Upper lobe of left lung (tissue), 6 donors: ENCODE results near the gene HGF. TPM values are rescaled to one million over a fixed set of nuclear protein-coding genes. Genes with fewer than 3 reads are reported as not detected.

Experiments
- ATAC-seq, 2 donors: fragments of 200-7000 bp; cut with Tn5 transposase; one replicate each; pipeline ENCODE4 v1.9.1; 2022; ENCODE audit warnings: mild to moderate bottlenecking in 2 of 2, moderate library complexity in 2 of 2; ENCODE audit not compliant: low FRiP score in 2 of 2
- DNase-seq, 2 donors: peaks; one replicate each; pipeline ENCODE4 v3.0.0-alpha.2; 2019 to 2020
- H3K27ac ChIP-seq, 4 donors: fragments of 200-600 bp; sonication (generic); one replicate each; pipeline ENCODE4 v1.5.1; 2016 to 2019
- H3K27me3 ChIP-seq, 4 donors: fragments of 200-600 bp; sonication (generic); one replicate each; pipeline ENCODE4 v1.5.1; 2017 to 2019
- H3K36me3 ChIP-seq, 4 donors: fragments of 200-600 bp; sonication (generic); one replicate each; pipeline ENCODE4 v1.5.1; 2016 to 2019
- H3K4me1 ChIP-seq, 4 donors: fragments of 200-600 bp; sonication (generic); one replicate each; pipeline ENCODE4 v1.5.1; 2018 to 2019
- H3K4me3 ChIP-seq, 4 donors: fragments of 200-600 bp; sonication (generic); one replicate each; pipeline ENCODE4 v1.5.1; 2017 to 2019; ENCODE audit warnings: mild to moderate bottlenecking in 2 of 4, moderate library complexity in 1 of 4
- H3K9me3 ChIP-seq, 4 donors: fragments of 200-600 bp; sonication (generic); one replicate each; pipeline ENCODE4 v1.5.1; 2018 to 2019
- EP300 ChIP-seq, 4 donors: sonication (generic); formaldehyde crosslinking; IDR thresholded peaks; one replicate each; pipeline ENCODE4 v1.5.1; 2017; ENCODE audit warnings: antibody characterized with exemption in 4 of 4, control low read depth in 2 of 4
- POLR2A ChIP-seq, 4 donors: fragments of 450-650 bp; IDR thresholded peaks; one replicate each; pipeline ENCODE4 v1.5.1; 2016 to 2017; ENCODE audit warnings: antibody characterized with exemption in 4 of 4, mild to moderate bottlenecking in 2 of 4
- POLR2AphosphoS5 ChIP-seq, 2 donors: sonication (generic); formaldehyde crosslinking; IDR thresholded peaks; one replicate each; pipeline ENCODE4 v1.5.1; 2017; ENCODE audit warnings: antibody characterized with exemption in 2 of 2
- WGBS, 2 donors: methylation state at CpG; one replicate each; pipeline ENCODE4 v1.1.5; 2017 to 2018; 5-methylcytosine and 5-hydroxymethylcytosine counted together
- total RNA-seq, 6 donors: library from RNA; depleted of rRNA in 4 of 6; stranded (reverse); fragments of >200 nt in 4 of 6; gene quantifications; one replicate each; pipeline versions ENCODE4 v1.1.0 to v1.2.1, GENCODE V29; 2016 to 2021
- TF ChIP-seq, protein P1 (sequence below), 6 experiments: fragments of 450-650 bp in 4 of 6; fragments of 200-600 bp in 2 of 6; sonication (generic) in 2 of 6; IDR thresholded peaks; one replicate each; pipeline ENCODE4 v1.5.1; 2016 to 2019; ENCODE audit warnings: antibody characterized with exemption in 6 of 6
- donor health status: DM: no; HTN: no; CAD: no; lungs with moderate emphysema.
- donor health status: DM: no; HTN: yes; CAD: no; lungs with severe emphysema.

The HGF gene
- total RNA-seq, 6 donors from 2014 or later, result 8.2 to 23.1 (median 8.9) TPM

- 28 to 29% methylated on average over 9 of the region's 9 CpGs for WGBS, 2 donors
- Histone ChIP-seq H3K9me3 (no peaks in the 10 kb centered on the region), H3K27me3 (no peaks in the 10 kb centered on the region), H3K27ac (peak overlapping the region; percentile 56 to 80 (median 66)), H3K36me3 (no peaks in the 10 kb centered on the region), H3K4me3 (peak overlapping the region in 3 of 4 donors; percentile 30 to 50 (median 40)), H3K4me1 (peaks cover 0 to 4% (median 1%) of the 10 kb centered on the region in 4 donors)
- DNase-seq (no peak), ATAC-seq (peak in 1 of 2 donors; percentile 45)
- no peak for TF ChIP-seq EP300 (IDR thresholded peaks at IDR 0.05)
- TF ChIP-seq, protein P1, sequence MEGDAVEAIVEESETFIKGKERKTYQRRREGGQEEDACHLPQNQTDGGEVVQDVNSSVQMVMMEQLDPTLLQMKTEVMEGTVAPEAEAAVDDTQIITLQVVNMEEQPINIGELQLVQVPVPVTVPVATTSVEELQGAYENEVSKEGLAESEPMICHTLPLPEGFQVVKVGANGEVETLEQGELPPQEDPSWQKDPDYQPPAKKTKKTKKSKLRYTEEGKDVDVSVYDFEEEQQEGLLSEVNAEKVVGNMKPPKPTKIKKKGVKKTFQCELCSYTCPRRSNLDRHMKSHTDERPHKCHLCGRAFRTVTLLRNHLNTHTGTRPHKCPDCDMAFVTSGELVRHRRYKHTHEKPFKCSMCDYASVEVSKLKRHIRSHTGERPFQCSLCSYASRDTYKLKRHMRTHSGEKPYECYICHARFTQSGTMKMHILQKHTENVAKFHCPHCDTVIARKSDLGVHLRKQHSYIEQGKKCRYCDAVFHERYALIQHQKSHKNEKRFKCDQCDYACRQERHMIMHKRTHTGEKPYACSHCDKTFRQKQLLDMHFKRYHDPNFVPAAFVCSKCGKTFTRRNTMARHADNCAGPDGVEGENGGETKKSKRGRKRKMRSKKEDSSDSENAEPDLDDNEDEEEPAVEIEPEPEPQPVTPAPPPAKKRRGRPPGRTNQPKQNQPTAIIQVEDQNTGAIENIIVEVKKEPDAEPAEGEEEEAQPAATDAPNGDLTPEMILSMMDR (IDR thresholded peaks at IDR 0.05), result no peak
- TF ChIP-seq POLR2A (IDR thresholded peaks at IDR 0.05), result no peak
- no peak for TF ChIP-seq POLR2AphosphoS5 (IDR thresholded peaks at IDR 0.05)
Observed at GRCh38 chr7:81768951-81769778, 682 bp downstream of the HGF start.

GRCh38 chr7:81767926-81768325 lies 1.9 kb downstream of the HGF start:
- Histone ChIP-seq H3K36me3 (no peaks in the 10 kb centered on the region), H3K4me3 (peak overlapping the region in 3 of 4 donors; percentile 30 to 50 (median 40)), H3K27ac (peak overlapping the region in 3 of 4 donors; percentile 56 to 80 (median 70)), H3K4me1 (peaks cover 0 to 4% (median 1%) of the 10 kb centered on the region in 4 donors), H3K27me3 (no peaks in the 10 kb centered on the region), H3K9me3 (no peaks in the 10 kb centered on the region)
- DNase-seq (no peak), ATAC-seq (peak in 1 of 2 donors; percentile 31)
- WGBS, 2 donors, result 45 to 51% methylated on average over 5 of the region's 5 CpGs
- TF ChIP-seq POLR2A (IDR thresholded peaks at IDR 0.05) (no peak), EP300 (IDR thresholded peaks at IDR 0.05) (no peak), POLR2AphosphoS5 (IDR thresholded peaks at IDR 0.05) (no peak)
- TF ChIP-seq, protein P1 (IDR thresholded peaks at IDR 0.05), result no peak

DNA sequence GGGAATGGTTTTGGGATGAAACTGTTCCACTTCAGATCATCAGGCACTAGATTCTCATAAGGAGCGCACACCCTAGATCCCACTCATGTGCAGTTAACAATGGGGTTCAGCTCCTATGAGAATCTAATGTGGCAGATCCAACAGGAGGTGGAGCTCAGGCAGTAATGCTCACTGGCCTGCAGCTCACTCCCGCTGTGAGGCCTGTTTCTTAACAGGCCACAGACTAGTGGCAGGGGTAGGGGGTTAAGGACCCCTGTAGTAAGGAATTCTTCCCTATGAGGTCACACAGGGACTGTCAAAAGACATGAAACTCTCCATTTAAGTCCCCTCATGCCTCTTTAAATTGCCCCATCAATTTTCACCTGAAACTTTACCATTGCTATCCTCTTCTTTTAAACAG lies 8.0 kb downstream of the HGF start:
- Histone ChIP-seq H3K36me3 (peaks cover 0 to 6% (median 0%) of the 10 kb centered on the region in 4 donors), H3K9me3 (no peaks in the 10 kb centered on the region), H3K4me3 (no peak overlapping the region), H3K27me3 (no peaks in the 10 kb centered on the region), H3K4me1 (no peaks in the 10 kb centered on the region), H3K27ac (no peak overlapping the region)
- ATAC-seq (no peak), DNase-seq (no peak)
- TF ChIP-seq POLR2A (IDR thresholded peaks at IDR 0.05) (no peak), POLR2AphosphoS5 (IDR thresholded peaks at IDR 0.05) (no peak), EP300 (IDR thresholded peaks at IDR 0.05) (no peak)
- TF ChIP-seq, protein P1 (IDR thresholded peaks at IDR 0.05), result no peak
- 97 to 100% methylated on average over 2 of the region's 2 CpGs for WGBS, 2 donors

GRCh38 chr7:81761031-81761430 lies 8.8 kb downstream of the HGF start:
- TF ChIP-seq, protein P1 (IDR thresholded peaks at IDR 0.05), result no peak
- TF ChIP-seq POLR2A (IDR thresholded peaks at IDR 0.05), result no peak
- TF ChIP-seq POLR2AphosphoS5 (IDR thresholded peaks at IDR 0.05), result no peak
- TF ChIP-seq EP300 (IDR thresholded peaks at IDR 0.05), result no peak
- 67 to 71% methylated on average over 1 of the region's 1 CpG for WGBS, 2 donors

More at GRCh38 chr7:81761031-81761430, 8.8 kb downstream of the HGF start:
- no peaks in the 10 kb centered on the region for H3K9me3 ChIP-seq
- ATAC-seq (no peak), DNase-seq (no peak)
- no peaks in the 10 kb centered on the region for H3K27me3 ChIP-seq
- peaks cover 0 to 14% (median 0%) of the 10 kb centered on the region in 4 donors for H3K36me3 ChIP-seq
- no peak overlapping the region for H3K27ac ChIP-seq
- no peak overlapping the region for H3K4me3 ChIP-seq
- H3K4me1 ChIP-seq, result no peaks in the 10 kb centered on the region
